GM12872 (cell line): ENCODE measurements around the gene ATP6V0A1.

Source experiments
- CTCF ChIP-seq: IDR thresholded peaks from 3 replicates; pipeline ENCODE4 v1.5.1; 2011; ENCODE audit warnings: low read depth, mild to moderate bottlenecking, low read length, moderate library complexity; ENCODE audit not compliant: insufficient read depth

Gene ATP6V0A1

GRCh38 chr17:42477173-42477572 is 18.5 kb downstream of the ATP6V0A1 start:
- no peak for TF ChIP-seq CTCF

GRCh38 chr17:42484304-42484703 is 25.6 kb downstream of the ATP6V0A1 start:
- TF ChIP-seq CTCF, result no peak

GRCh38 chr17:42485680-42486079 is 27.0 kb downstream of the ATP6V0A1 start:
- no peak for TF ChIP-seq CTCF

- no peak for TF ChIP-seq CTCF
Observed at GRCh38 chr17:42488032-42488431, 29.4 kb downstream of the ATP6V0A1 start.

GRCh38 chr17:42493319-42493718 is 34.6 kb downstream of the ATP6V0A1 start:
- no peak for TF ChIP-seq CTCF

GRCh38 chr17:42494673-42495072 is 36.0 kb downstream of the ATP6V0A1 start:
- no peak for TF ChIP-seq CTCF

- no peak for TF ChIP-seq CTCF
Observed at GRCh38 chr17:42498828-42499227, 40.1 kb downstream of the ATP6V0A1 start.

- no peak for TF ChIP-seq CTCF
Observed at GRCh38 chr17:42502091-42502490, 43.4 kb downstream of the ATP6V0A1 start.
